IPS DF 6.9 (cell line): ENCODE data around the gene PHYKPL.

Experiments
- DNase-seq: peaks from one replicate; pipeline ENCODE4 v3.0.0-alpha.2; 2013; ENCODE audit warnings: low read depth, low spot score
- H3K27ac ChIP-seq: one replicate; pipeline ENCODE4 v1.5.1; 2013; ENCODE audit warnings: low read length, control low read depth
- H3K27me3 ChIP-seq: 2 replicates; pipeline ENCODE4 v1.6.1; 2013; ENCODE audit warnings: mild to moderate bottlenecking, low read length; ENCODE audit not compliant: control insufficient read depth, insufficient read depth
- H3K36me3 ChIP-seq: 2 replicates; pipeline ENCODE4 v1.6.1; 2013; ENCODE audit warnings: low read length; ENCODE audit not compliant: control insufficient read depth, insufficient read depth
- H3K4me1 ChIP-seq: 2 replicates; pipeline ENCODE4 v1.6.1; 2013; ENCODE audit warnings: low read length; ENCODE audit not compliant: control insufficient read depth, insufficient read depth
- H3K4me3 ChIP-seq: 2 replicates; pipeline ENCODE4 v1.5.1; 2013; ENCODE audit warnings: mild to moderate bottlenecking, low read length
- H3K9me3 ChIP-seq: 2 replicates; pipeline ENCODE4 v1.6.1; 2013; ENCODE audit warnings: low read length, inconsistent platforms; ENCODE audit not compliant: control insufficient read depth, insufficient read depth
- WGBS: extraction: QIAGEN DNeasy Blood & Tissue Kit; methylation state at CpG from one replicate; pipeline ENCODE4 v1.1.7; 2013; ENCODE audit warnings: mixed read lengths, missing lambda C conversion rate; ENCODE audit not compliant: insufficient read length, insufficient coverage; 5-methylcytosine and 5-hydroxymethylcytosine counted together

Gene PHYKPL

GRCh38 chr5:178165581-178165980 lies 67.0 kb downstream of the PHYKPL start:
- Histone ChIP-seq H3K4me3 (no peak overlapping the region), H3K36me3 (no peaks in the 10 kb centered on the region), H3K4me1 (peaks cover 3% of the 10 kb centered on the region), H3K9me3 (no peaks in the 10 kb centered on the region), H3K27ac (no peak overlapping the region), H3K27me3 (no peaks in the 10 kb centered on the region)
- WGBS, result no CpG with 5 or more reads among the region's 38 CpGs
- DNase-seq, result no peak

GRCh38 chr5:178163772-178164735 lies 68.5 kb downstream of the PHYKPL start:
- no CpG with 5 or more reads among the region's 33 CpGs for WGBS
- Histone ChIP-seq H3K27me3 (no peaks in the 10 kb centered on the region), H3K4me3 (peak overlapping the region; percentile 8; the same call in 1 of the 2 replicates), H3K9me3 (no peaks in the 10 kb centered on the region), H3K27ac (no peak overlapping the region), H3K36me3 (no peaks in the 10 kb centered on the region), H3K4me1 (peaks cover 3% of the 10 kb centered on the region)
- DNase-seq, result peak; percentile 84

- Histone ChIP-seq H3K36me3 (no peaks in the 10 kb centered on the region), H3K4me1 (peaks cover 3% of the 10 kb centered on the region), H3K27ac (no peak overlapping the region), H3K4me3 (no peak overlapping the region), H3K27me3 (no peaks in the 10 kb centered on the region), H3K9me3 (no peaks in the 10 kb centered on the region)
- no CpG with 5 or more reads among the region's 9 CpGs for WGBS
- no peak for DNase-seq
These were observed 70.1 kb downstream of the PHYKPL start for GRCh38 chr5:178162481-178162880.

- Histone ChIP-seq H3K4me3 (no peak overlapping the region), H3K27ac (no peak overlapping the region), H3K9me3 (no peaks in the 10 kb centered on the region), H3K27me3 (no peaks in the 10 kb centered on the region), H3K4me1 (peaks cover 3% of the 10 kb centered on the region), H3K36me3 (no peaks in the 10 kb centered on the region)
- WGBS, result no CpG with 5 or more reads among the region's 5 CpGs
- DNase-seq, result no peak
These were observed 72.4 kb downstream of the PHYKPL start for GRCh38 chr5:178160176-178160575.
